HepG2 (cell line): ENCODE results near the gene TENT5A.

Experiments used
- CHD2 ChIP-seq: IDR thresholded peaks from 2 replicates; pipeline ENCODE4 v1.6.1; 2011; ENCODE audit warnings: low read depth, low read length, improper control_type of control experiment
- CREM ChIP-seq, 2 experiments: sonication (generic) in 1 of 2; formaldehyde crosslinking in 1 of 2; IDR thresholded peaks; 2 replicates each; pipeline versions ENCODE4 v1.4.0 to v1.6.1; 2016 to 2020; ENCODE audit warnings: antibody characterized with exemption in 1 of 2, mild to moderate bottlenecking in 1 of 2, missing genetic modification reagents in 1 of 2
- GTF3A ChIP-seq: sonication (generic); formaldehyde crosslinking; conservative IDR thresholded peaks from 2 replicates; pipeline ENCODE4 v1.4.0; 2020; ENCODE audit warnings: mild to moderate bottlenecking, missing genetic modification reagents
- JUNB ChIP-seq: sonication (generic); formaldehyde crosslinking; IDR thresholded peaks from 2 replicates; pipeline ENCODE4 v1.8.0; 2022; ENCODE audit warnings: missing genetic modification reagents, mild to moderate bottlenecking, borderline replicate concordance
- KLF9 ChIP-seq: IDR thresholded peaks from 2 replicates; pipeline ENCODE4 v1.6.1; 2016; ENCODE audit warnings: low read depth
- NFAT5 ChIP-seq: sonication (generic); formaldehyde crosslinking; IDR thresholded peaks from 2 replicates; pipeline ENCODE4 v1.4.0; 2020; ENCODE audit warnings: missing genetic modification reagents
- NFYB ChIP-seq: sonication (generic); formaldehyde crosslinking; IDR thresholded peaks from 2 replicates; pipeline ENCODE4 v1.4.0; 2020; ENCODE audit warnings: missing genetic modification reagents
- SMARCC2 ChIP-seq: fragments of 450-650 bp; IDR thresholded peaks from 2 replicates; pipeline ENCODE4 v1.6.1; 2017; ENCODE audit warnings: antibody characterized with exemption, mild to moderate bottlenecking
- ZMAT3 ChIP-seq: sonication (generic); formaldehyde crosslinking; conservative IDR thresholded peaks from 2 replicates; pipeline ENCODE4 v1.7.0; 2021; ENCODE audit warnings: missing genetic modification reagents
- TF ChIP-seq, protein P1 (sequence below): sonication (generic); formaldehyde crosslinking; IDR thresholded peaks from 2 replicates; pipeline ENCODE4 v1.4.0; 2020; ENCODE audit warnings: missing genetic modification reagents

GRCh38 chr6:81756690-81757089 lies 4.2 kb upstream of the TENT5A start:
- no peak for TF ChIP-seq CHD2
- TF ChIP-seq KLF9 (CRISPR knock-in tag): no peak
- no peak for TF ChIP-seq NFYB (CRISPR knock-in tag)
- TF ChIP-seq CREM (IDR thresholded peaks at IDR 0.05): no peak
- no peak for TF ChIP-seq CREM (CRISPR knock-in tag; IDR thresholded peaks at IDR 0.05)
- no peak for TF ChIP-seq GTF3A (CRISPR knock-in tag)
- TF ChIP-seq JUNB: no peak
- TF ChIP-seq SMARCC2: no peak
- no peak for TF ChIP-seq ZMAT3 (CRISPR knock-in tag)
- TF ChIP-seq, protein P1, sequence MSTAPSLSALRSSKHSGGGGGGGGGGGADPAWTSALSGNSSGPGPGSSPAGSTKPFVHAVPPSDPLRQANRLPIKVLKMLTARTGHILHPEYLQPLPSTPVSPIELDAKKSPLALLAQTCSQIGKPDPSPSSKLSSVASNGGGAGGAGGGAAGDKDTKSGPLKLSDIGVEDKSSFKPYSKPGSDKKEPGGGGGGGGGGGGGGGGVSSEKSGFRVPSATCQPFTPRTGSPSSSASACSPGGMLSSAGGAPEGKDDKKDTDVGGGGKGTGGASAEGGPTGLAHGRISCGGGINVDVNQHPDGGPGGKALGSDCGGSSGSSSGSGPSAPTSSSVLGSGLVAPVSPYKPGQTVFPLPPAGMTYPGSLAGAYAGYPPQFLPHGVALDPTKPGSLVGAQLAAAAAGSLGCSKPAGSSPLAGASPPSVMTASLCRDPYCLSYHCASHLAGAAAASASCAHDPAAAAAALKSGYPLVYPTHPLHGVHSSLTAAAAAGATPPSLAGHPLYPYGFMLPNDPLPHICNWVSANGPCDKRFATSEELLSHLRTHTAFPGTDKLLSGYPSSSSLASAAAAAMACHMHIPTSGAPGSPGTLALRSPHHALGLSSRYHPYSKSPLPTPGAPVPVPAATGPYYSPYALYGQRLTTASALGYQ (CRISPR knock-in tag): no peak
- TF ChIP-seq NFAT5 (CRISPR knock-in tag): no peak
